Astrocyte (in vitro differentiated cells and primary cell): ENCODE measurements around the gene SLC25A26. TPM values are rescaled to one million over a fixed set of nuclear protein-coding genes. Genes with fewer than 3 reads are reported as not detected.

ENCODE experiments used
- DNase-seq: peaks from one replicate; pipeline ENCODE4 v3.0.0-alpha.2; 2010; ENCODE audit warnings: low read depth
- FAIRE-seq: peaks from 2 replicates; lab custom pipeline; 2011; peaks lifted over from hg19 to GRCh38; lab: Jason Lieb, UNC
- H2AFZ ChIP-seq: 2 replicates; pipeline ENCODE4 v1.6.0; 2012; ENCODE audit warnings: low read depth, low read length, inconsistent platforms
- H3K27ac ChIP-seq: 2 replicates; pipeline ENCODE4 v1.5.1; 2011; ENCODE audit warnings: low read depth, low read length, inconsistent platforms
- H3K27me3 ChIP-seq: 2 replicates; pipeline ENCODE4 v1.6.0; 2011; ENCODE audit warnings: low read length, inconsistent platforms; ENCODE audit not compliant: insufficient read depth
- H3K36me3 ChIP-seq: 2 replicates; pipeline ENCODE4 v1.5.1; 2011; ENCODE audit warnings: low read length, inconsistent platforms; ENCODE audit not compliant: insufficient read depth
- H3K4me1 ChIP-seq: 2 replicates; pipeline ENCODE4 v1.5.1; 2011; ENCODE audit warnings: low read length, inconsistent platforms; ENCODE audit not compliant: insufficient read depth
- H3K4me2 ChIP-seq: 2 replicates; pipeline ENCODE4 v1.6.0; 2012; ENCODE audit warnings: low read length, inconsistent platforms
- H3K4me3 ChIP-seq: 2 replicates; pipeline ENCODE4 v1.5.1; 2011; ENCODE audit warnings: low read depth, mild to moderate bottlenecking, low read length, inconsistent platforms; ENCODE audit not compliant: insufficient read depth
- H3K79me2 ChIP-seq: 2 replicates; pipeline ENCODE4 v1.6.0; 2012; ENCODE audit warnings: mild to moderate bottlenecking, low read length, inconsistent platforms; ENCODE audit not compliant: insufficient read depth
- H3K9ac ChIP-seq: 2 replicates; pipeline ENCODE4 v1.6.0; 2012; ENCODE audit warnings: mild to moderate bottlenecking, low read length, inconsistent platforms
- H3K9me3 ChIP-seq: 2 replicates; pipeline ENCODE4 v1.5.1; 2012; ENCODE audit warnings: low read depth, mild to moderate bottlenecking, low read length, inconsistent platforms; ENCODE audit not compliant: insufficient read depth
- H4K20me1 ChIP-seq: 2 replicates; pipeline ENCODE4 v1.6.0; 2012; ENCODE audit warnings: low read length, inconsistent platforms; ENCODE audit not compliant: insufficient read depth
- H3K27ac Mint-ChIP-seq: one replicate; pipeline ENCODE4 v1.8.0; 2021; ENCODE audit warnings: mild to moderate bottlenecking, mixed read lengths; ENCODE audit not compliant: unreplicated experiment
- H3K27me3 Mint-ChIP-seq: one replicate; pipeline ENCODE4 v1.8.0; 2021; ENCODE audit warnings: low read depth, mixed read lengths; ENCODE audit not compliant: unreplicated experiment
- H3K36me3 Mint-ChIP-seq: one replicate; pipeline ENCODE4 v1.8.0; 2021; ENCODE audit warnings: low read depth, mixed read lengths; ENCODE audit not compliant: unreplicated experiment
- H3K4me1 Mint-ChIP-seq: one replicate; pipeline ENCODE4 v1.8.0; 2021; ENCODE audit warnings: low read depth, mixed read lengths; ENCODE audit not compliant: unreplicated experiment
- H3K4me3 Mint-ChIP-seq: one replicate; pipeline ENCODE4 v1.8.0; 2021; ENCODE audit warnings: mild to moderate bottlenecking, moderate library complexity, mixed read lengths; ENCODE audit not compliant: unreplicated experiment
- H3K9me3 Mint-ChIP-seq: one replicate; pipeline ENCODE4 v1.8.0; 2021; ENCODE audit warnings: mild to moderate bottlenecking, mixed read lengths; ENCODE audit not compliant: unreplicated experiment
- EZH2 ChIP-seq: IDR thresholded peaks from 2 replicates; pipeline ENCODE4 v1.6.1; 2012; ENCODE audit warnings: mild to moderate bottlenecking, low read length, inconsistent platforms; ENCODE audit not compliant: insufficient read depth
- total RNA-seq: library from RNA; stranded (reverse); gene quantifications from 2 replicates; pipeline ENCODE4 v1.2.1, GENCODE V29; 2021
- TF ChIP-seq, protein P1 (sequence below): IDR thresholded peaks from 2 replicates; pipeline ENCODE4 v1.5.1; 2011; ENCODE audit warnings: low read depth, mild to moderate bottlenecking, inconsistent platforms, low read length, moderate library complexity; ENCODE audit not compliant: insufficient read depth

SLC25A26 gene
- total RNA-seq, 1 donor from 2014 or later = 17.9 TPM

DNA sequence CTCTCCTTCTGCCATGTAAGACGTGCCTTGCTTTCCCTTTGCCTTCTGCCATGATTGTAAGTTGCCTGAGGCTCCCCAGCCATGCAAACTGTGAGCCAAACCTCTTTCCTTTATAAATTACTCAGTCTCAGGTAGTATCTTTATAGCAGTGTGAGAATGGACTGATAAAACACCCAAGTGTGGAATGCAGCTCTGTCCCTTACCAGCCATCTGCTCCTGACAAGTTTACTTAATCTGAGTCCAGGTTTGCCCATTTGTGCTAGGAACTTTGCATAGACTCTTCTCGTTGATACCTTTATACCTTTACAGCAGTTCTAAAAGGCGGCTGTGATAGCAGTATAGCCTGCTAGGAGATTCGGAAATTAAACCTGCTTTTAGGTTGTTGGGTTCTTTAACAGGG is 48.1 kb downstream of the SLC25A26 start:
- no peaks in the 10 kb centered on the region for H3K4me1 Mint-ChIP-seq
- no peak for TF ChIP-seq EZH2
- TF ChIP-seq, protein P1, sequence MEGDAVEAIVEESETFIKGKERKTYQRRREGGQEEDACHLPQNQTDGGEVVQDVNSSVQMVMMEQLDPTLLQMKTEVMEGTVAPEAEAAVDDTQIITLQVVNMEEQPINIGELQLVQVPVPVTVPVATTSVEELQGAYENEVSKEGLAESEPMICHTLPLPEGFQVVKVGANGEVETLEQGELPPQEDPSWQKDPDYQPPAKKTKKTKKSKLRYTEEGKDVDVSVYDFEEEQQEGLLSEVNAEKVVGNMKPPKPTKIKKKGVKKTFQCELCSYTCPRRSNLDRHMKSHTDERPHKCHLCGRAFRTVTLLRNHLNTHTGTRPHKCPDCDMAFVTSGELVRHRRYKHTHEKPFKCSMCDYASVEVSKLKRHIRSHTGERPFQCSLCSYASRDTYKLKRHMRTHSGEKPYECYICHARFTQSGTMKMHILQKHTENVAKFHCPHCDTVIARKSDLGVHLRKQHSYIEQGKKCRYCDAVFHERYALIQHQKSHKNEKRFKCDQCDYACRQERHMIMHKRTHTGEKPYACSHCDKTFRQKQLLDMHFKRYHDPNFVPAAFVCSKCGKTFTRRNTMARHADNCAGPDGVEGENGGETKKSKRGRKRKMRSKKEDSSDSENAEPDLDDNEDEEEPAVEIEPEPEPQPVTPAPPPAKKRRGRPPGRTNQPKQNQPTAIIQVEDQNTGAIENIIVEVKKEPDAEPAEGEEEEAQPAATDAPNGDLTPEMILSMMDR = no peak
- Histone ChIP-seq H3K79me2 (no peaks in the 10 kb centered on the region), H2AFZ (no peak overlapping the region), H3K27ac (no peak overlapping the region), H3K4me2 (no peak overlapping the region), H3K4me3 (no peak overlapping the region), H3K9ac (no peak overlapping the region), H3K9me3 (no peaks in the 10 kb centered on the region), H3K4me1 (no peaks in the 10 kb centered on the region), H4K20me1 (no peaks in the 10 kb centered on the region), H3K27me3 (no peaks in the 10 kb centered on the region), H3K36me3 (no peaks in the 10 kb centered on the region)
- H3K27ac Mint-ChIP-seq = no peak overlapping the region
- peaks cover 8% of the 10 kb centered on the region for H3K36me3 Mint-ChIP-seq
- FAIRE-seq (no peak), DNase-seq (no peak)
- no peaks in the 10 kb centered on the region for H3K27me3 Mint-ChIP-seq
- H3K4me3 Mint-ChIP-seq = no peak overlapping the region
- H3K9me3 Mint-ChIP-seq = no peaks in the 10 kb centered on the region

DNA sequence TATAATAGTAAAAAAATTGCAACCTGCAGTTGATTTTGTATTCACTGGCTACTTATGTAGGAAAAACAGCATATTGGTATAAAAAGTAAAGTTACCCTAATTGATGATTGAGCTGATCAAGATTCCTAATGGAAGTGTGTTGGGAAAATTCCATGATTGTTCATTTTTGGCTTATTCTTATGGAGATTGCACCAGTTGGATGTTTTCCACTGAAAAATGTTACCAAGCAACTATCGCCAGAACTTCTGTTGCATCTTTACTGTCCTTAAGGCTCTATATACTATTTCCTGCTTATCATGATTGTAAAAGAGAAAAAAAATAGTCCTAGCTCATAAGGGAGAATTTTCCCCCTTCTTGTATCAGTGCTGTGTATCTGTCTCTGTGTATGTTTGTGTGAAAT is 48.6 kb downstream of the SLC25A26 start:
- H3K79me2 ChIP-seq = no peaks in the 10 kb centered on the region
- no peak for FAIRE-seq
- TF ChIP-seq, protein P1 = no peak
- no peak for TF ChIP-seq EZH2

DNA sequence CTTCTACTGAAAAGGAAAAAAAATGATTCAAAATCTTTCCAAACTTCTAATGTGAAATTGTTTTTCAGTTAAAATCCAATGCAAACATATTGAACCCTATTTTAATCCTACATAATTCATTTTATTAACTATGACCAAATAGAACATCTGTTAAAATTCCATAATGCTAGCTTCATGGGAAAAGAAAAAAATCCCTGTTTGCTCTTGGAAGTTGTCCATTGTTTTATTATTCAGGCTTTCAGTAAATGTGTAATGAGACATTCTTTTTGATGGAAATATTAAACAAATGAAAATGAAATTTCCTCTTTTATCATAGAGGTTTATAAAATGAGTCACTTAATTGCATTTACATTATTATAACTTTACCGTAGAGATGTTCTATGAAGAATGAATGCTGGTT is 49.5 kb downstream of the SLC25A26 start:
- no peak overlapping the region for H3K27ac Mint-ChIP-seq
- no peaks in the 10 kb centered on the region for H3K9me3 Mint-ChIP-seq
- H3K36me3 Mint-ChIP-seq = peaks cover 4% of the 10 kb centered on the region
- no peak overlapping the region for H3K4me3 Mint-ChIP-seq
- Histone ChIP-seq H3K4me2 (no peak overlapping the region), H3K4me3 (no peak overlapping the region), H3K9me3 (no peaks in the 10 kb centered on the region), H3K9ac (no peak overlapping the region), H2AFZ (no peak overlapping the region), H3K27me3 (no peaks in the 10 kb centered on the region), H3K79me2 (no peaks in the 10 kb centered on the region), H3K27ac (no peak overlapping the region), H3K4me1 (no peaks in the 10 kb centered on the region), H3K36me3 (no peaks in the 10 kb centered on the region), H4K20me1 (no peaks in the 10 kb centered on the region)
- no peak for DNase-seq
- H3K4me1 Mint-ChIP-seq = no peaks in the 10 kb centered on the region
- H3K27me3 Mint-ChIP-seq = no peaks in the 10 kb centered on the region
- FAIRE-seq = no peak
- TF ChIP-seq, protein P1 = no peak
- TF ChIP-seq EZH2 = no peak

More for the DNA sequence above, 48.6 kb downstream of the SLC25A26 start:
- Histone ChIP-seq H3K4me3 (no peak overlapping the region), H4K20me1 (no peaks in the 10 kb centered on the region), H2AFZ (no peak overlapping the region), H3K36me3 (no peaks in the 10 kb centered on the region), H3K9ac (no peak overlapping the region), H3K4me2 (no peak overlapping the region), H3K27me3 (no peaks in the 10 kb centered on the region), H3K27ac (no peak overlapping the region), H3K4me1 (no peaks in the 10 kb centered on the region), H3K9me3 (no peaks in the 10 kb centered on the region)
- Mint-ChIP-seq H3K4me3 (no peak overlapping the region), H3K27ac (no peak overlapping the region), H3K36me3 (peaks cover 4% of the 10 kb centered on the region), H3K9me3 (no peaks in the 10 kb centered on the region), H3K4me1 (no peaks in the 10 kb centered on the region), H3K27me3 (no peaks in the 10 kb centered on the region)
- DNase-seq = no peak
